Breast epithelium (tissue), 3 donors: ENCODE data around the gene NRF1.

ENCODE experiments used
- CTCF ChIP-seq, 3 donors: fragments of 450-650 bp; IDR thresholded peaks; one replicate each; pipeline ENCODE4 v1.5.1; 2016 to 2017; ENCODE audit warnings: antibody characterized with exemption in 3 of 3, mild to moderate bottlenecking in 3 of 3, moderate library complexity in 3 of 3
- POLR2A ChIP-seq: fragments of 450-650 bp; IDR thresholded peaks from one replicate; pipeline ENCODE4 v1.6.1; 2016; ENCODE audit warnings: antibody characterized with exemption, mild to moderate bottlenecking, moderate library complexity
- POLR2AphosphoS5 ChIP-seq, 3 donors: sonication (generic); formaldehyde crosslinking; IDR thresholded peaks; one replicate each; pipeline ENCODE4 v1.6.1; 2017; ENCODE audit warnings: antibody characterized with exemption in 3 of 3

GRCh38 chr7:129567377-129567776 lies 44.1 kb upstream of the NRF1 start:
- TF ChIP-seq POLR2A (no peak), POLR2AphosphoS5 (IDR thresholded peaks at IDR 0.05) (no peak), CTCF (IDR thresholded peaks at IDR 0.05) (no peak)
